Measurements from ENCODE around the gene BACH1.
A peak's percentile ranks its signal among the peaks of the same experiment; 100 is the strongest.
"Not testable (repeated sequence)": the region's sequence is repeated elsewhere in the genome, so short reads cannot be mapped to it uniquely, and the experiment has no call there.

Gene BACH1

DNA sequence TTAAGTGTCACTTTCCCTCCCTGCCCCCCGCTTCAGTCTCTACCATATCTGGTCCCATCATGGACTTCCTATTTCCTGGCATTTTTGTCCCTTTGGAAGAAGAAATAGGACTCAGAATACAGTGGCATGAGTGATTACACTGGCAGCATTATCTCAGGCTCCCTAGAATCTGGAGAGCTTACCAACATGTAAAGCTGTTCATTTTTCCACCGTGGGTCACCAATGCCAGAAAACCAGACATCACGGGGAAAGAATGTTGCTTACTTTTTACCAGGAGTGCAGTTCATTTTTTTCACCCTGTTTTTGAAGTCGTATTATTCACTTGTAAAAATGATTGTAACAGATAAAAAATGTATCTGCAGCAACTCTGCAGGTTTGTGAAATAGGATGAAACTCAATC is 44.8 kb downstream of the BACH1 start:
- DNase-seq, result no peak

- DNase-seq, result no peak
Measured at GRCh38 chr21:29346281-29346680, 47.6 kb downstream of the BACH1 start.

GRCh38 chr21:29346771-29347170 is 48.0 kb downstream of the BACH1 start:
- no peak for DNase-seq

GRCh38 chr21:29347274-29347681 is 48.6 kb downstream of the BACH1 start:
- no peak for DNase-seq

- no peak for DNase-seq
Measured at GRCh38 chr21:29349702-29350101, 51.0 kb downstream of the BACH1 start.

DNA sequence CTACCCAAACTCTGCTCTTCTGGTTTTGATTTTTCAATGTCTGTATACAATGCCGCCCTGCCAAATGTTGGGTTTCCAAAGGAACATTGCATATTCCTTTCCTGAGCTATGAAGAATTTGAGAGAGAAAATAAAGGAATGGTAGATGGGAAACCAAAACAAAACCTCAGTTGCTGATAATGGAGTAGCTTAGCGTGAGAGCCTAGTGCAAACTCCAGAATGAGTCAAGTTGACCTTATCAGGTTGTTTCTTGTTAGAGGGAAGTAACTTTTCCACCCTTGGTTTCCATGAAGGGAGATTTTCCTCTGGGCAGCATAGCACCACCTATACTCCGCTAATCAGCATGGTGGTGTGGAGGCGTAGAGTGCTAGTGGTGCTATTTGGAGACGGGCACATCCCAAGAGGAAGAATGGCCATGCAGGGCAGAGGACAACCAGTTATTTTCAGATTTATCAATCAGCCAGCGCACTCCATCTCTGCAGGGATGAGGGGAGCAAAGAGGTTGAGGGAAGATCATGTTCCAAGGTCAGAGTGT is 51.6 kb downstream of the BACH1 start:
- DNase-seq, result no peak

GRCh38 chr21:29351691-29352090 is 53.0 kb downstream of the BACH1 start:
- DNase-seq, result no peak

DNA sequence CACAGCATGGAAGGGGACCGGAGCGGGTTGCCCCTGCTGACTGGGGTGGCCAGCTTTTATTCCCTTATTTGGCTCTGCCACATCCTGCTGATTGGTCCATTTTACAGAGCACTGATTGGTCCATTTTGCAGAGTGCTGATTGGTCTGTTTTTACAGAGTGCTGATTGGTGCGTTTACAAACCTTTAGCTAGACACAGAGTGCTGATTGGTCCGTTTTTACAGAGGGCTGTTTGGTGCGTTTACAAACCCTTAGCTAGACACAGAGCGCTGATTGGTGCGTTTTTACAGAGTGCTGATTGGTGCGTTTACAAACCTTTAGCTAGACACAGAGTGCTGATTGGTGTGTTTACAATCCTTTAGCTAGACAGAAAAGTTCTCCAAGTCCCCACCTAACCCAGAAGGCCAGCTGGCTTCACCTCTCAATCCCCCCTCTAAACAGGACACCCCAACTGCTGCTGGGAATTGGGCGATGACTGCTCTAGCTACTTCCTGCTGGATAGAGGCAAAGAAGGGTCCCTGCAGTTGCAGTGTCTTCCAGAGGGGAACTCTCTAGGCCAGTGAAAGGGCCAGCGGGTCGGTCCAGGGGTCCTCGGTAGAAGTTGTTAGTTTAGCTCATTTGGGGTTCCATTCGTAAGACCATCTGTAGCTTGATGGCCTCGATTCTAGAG is 56.5 kb downstream of the BACH1 start:
- DNase-seq, result not testable (repeated sequence)

GRCh38 chr21:29356291-29356690 is 57.6 kb downstream of the BACH1 start:
- not testable (repeated sequence) for DNase-seq

GRCh38 chr21:29356810-29357209 is 58.1 kb downstream of the BACH1 start:
- DNase-seq, result not testable (repeated sequence)

DNA sequence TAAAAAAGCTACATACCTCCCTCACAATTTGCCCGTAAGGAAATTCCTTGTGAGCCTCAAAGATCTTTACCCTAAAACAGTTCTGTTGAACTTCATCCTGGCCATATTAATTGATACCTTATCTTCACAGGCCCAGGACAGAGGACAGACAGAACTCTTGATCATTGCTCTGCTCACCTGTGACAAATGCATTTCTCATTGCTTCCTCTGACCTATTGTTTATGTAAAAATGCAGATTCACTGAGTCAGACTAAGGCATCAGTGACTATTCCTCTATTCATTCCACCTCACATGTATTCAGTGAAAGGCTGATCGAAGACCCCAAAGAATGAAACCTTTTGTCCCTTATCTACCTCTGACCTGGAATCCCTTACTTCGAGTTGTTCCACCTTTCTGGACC is 61.0 kb downstream of the BACH1 start:
- no peak for DNase-seq

GRCh38 chr21:29360799-29361765 is 62.4 kb downstream of the BACH1 start:
- peak in 12 of 56 donors; percentile 4 to 32 (median 8) for DNase-seq

- DNase-seq, result no peak
Measured at GRCh38 chr21:29362758-29363157, 64.0 kb downstream of the BACH1 start.

DNA sequence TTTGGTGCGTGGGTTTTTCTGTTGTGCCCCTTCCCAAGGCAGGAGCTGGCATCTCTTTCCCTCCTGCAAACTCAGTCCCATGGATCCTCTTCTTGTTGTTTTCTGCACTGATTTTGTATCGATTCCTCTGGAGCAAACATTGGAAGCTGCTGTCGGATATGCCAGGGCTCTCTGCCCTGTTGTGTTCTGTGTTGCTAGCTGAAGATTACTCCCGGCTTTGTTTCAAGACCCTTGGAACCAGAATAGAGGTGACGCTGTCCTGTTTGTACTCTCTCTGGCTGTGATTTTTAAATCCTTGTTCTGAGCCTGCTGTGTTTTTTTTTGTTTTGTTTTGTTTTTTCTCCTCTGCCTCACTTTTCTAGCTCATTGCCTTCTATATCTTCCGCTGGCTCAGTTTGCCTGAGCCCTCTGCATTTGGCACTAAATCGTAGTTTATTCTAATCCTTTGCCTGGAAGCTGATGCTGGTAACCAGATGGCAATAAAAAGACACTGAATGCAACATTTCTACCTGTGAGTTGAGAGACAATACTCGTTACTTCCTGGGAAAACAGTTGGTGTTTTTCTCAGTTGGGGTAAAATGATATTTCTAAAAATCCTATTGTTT is 67.0 kb downstream of the BACH1 start:
- DNase-seq, result no peak

GRCh38 chr21:29366532-29366931 is 67.8 kb downstream of the BACH1 start:
- no peak for DNase-seq

DNA sequence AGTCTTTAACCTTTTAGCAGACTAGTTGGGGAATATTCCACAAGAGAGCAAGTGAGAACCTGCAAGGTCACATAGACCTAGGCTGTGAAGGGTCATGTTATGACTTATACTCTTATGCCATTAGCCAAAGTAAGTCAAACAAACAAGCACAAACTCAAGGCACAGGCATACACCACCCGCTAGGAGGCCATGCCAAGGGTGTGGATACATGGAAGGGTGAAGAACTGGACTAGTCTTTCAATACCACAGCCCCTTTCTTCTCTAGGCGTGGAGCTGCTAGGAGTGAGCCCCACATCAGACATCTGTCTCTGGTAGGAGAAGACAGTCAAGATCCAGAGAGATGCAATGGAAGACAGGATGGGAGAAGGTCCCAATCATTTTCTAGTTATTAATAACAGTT is 68.6 kb downstream of the BACH1 start:
- DNase-seq, result no peak

DNA sequence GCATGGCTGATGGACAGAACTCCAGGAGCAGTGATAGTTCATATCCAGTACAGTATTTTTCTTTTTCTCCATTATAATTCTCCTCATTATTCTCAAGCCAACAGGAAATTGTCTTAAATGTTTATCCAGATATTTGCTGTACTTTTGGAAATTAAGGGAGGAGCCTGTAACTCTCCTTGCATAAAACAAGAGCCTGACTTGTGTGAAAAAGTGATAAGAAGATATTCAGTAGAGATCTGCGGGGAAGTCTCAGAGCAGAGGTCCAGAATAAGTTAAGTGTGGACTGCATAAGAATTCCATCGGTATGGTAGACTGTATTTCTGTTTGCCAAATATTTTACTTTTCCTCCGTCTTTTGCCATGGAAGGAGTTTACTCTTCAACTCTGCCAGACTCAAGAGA is 70.2 kb downstream of the BACH1 start:
- no peak for DNase-seq

DNA sequence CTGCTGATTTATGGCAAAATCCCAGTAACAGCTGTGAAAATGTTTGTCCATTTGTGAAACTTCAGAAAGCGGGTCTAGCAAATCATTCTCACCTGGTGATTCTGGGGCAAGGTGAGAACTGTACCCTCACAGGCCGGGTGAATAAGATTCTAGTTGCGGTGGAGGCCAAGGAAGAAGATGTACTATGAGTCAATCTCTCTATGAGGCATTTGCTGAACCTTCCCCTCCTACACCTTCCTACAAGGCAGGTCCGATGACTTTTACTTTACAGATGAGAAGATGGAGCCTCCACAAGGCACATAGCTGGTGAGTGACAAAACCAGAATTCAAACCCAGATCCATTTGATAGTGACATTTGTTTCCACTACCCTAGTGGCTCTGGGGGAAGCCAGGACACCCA is 72.7 kb downstream of the BACH1 start:
- DNase-seq, result no peak

GRCh38 chr21:29372063-29372802 is 73.5 kb downstream of the BACH1 start:
- DNase-seq, result peak in 22 of 56 donors; percentile 2 to 61 (median 15)

- DNase-seq, result no peak
Measured at GRCh38 chr21:29374481-29374880, 75.8 kb downstream of the BACH1 start.

GRCh38 chr21:29376556-29376955 is 77.8 kb downstream of the BACH1 start:
- peak in 4 of 56 donors; percentile 4 to 10 (median 7) for DNase-seq
